A549 (cell line): ENCODE results near the gene NQO1.

Experiments
- USF2 ChIP-seq: fragments of 450-650 bp; IDR thresholded peaks from 2 replicates; pipeline ENCODE4 v1.6.1; 2014; ENCODE audit warnings: antibody characterized with exemption
- TF ChIP-seq, protein P1 (sequence below): fragments of >200 bp; sonication (Bioruptor Twin); formaldehyde crosslinking; IDR thresholded peaks from 3 replicates; pipeline ENCODE4 v1.5.1; 2016

- TF ChIP-seq, protein P1, sequence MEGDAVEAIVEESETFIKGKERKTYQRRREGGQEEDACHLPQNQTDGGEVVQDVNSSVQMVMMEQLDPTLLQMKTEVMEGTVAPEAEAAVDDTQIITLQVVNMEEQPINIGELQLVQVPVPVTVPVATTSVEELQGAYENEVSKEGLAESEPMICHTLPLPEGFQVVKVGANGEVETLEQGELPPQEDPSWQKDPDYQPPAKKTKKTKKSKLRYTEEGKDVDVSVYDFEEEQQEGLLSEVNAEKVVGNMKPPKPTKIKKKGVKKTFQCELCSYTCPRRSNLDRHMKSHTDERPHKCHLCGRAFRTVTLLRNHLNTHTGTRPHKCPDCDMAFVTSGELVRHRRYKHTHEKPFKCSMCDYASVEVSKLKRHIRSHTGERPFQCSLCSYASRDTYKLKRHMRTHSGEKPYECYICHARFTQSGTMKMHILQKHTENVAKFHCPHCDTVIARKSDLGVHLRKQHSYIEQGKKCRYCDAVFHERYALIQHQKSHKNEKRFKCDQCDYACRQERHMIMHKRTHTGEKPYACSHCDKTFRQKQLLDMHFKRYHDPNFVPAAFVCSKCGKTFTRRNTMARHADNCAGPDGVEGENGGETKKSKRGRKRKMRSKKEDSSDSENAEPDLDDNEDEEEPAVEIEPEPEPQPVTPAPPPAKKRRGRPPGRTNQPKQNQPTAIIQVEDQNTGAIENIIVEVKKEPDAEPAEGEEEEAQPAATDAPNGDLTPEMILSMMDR = peak; percentile 95
- no peak for TF ChIP-seq USF2
Observed at GRCh38 chr16:69754469-69755310, 28.3 kb upstream of the NQO1 start, which contains the start of gene NOB1.
